GM19025 (cell line): ENCODE data around the gene KIFAP3.

Experiments used
- ATAC-seq: cut with Tn5 transposase; IDR thresholded peaks from one replicate; pipeline ENCODE4 v1.9.1; 2021; ENCODE audit warnings: mild to moderate bottlenecking, low read depth, moderate library complexity; ENCODE audit not compliant: unreplicated experiment

KIFAP3 gene

DNA sequence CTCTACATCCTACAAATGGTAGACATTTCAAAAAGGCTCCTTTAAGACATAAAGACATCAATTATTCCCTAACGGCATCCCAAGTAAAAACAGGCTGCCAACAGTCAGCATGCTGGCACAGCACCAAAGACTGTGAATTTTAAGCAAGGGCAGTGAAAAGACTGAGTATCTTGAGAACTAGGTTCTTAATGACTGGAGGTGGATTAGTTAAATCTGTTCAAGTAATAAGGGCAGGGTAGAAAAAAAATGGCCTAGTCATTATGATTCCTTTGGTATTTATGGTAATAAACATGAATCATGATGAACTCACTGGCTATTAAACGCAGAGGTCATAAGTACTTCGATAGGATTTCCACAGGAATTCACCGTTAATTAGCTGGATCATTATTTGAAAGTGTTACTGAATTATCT is 75.2 kb downstream of the KIFAP3 start:
- no peak for ATAC-seq

DNA sequence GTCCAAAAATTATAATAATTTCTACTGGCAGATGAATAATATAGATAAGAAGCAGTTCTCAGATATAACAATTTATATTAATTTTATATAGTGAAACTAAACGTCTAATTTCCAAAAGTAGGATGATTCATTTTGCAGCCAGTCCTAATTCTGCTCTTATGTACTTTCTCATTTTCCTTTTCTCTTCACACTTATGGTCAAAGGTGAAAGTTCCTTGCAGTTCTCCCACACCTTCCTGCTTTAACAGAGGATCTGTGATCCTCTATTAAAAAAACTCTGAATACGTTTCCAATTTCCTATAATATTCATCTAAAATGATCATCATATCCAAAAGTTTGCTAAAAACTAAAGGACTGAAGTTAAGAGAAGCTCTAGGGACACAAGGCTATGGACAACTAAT is 78.5 kb downstream of the KIFAP3 start:
- no peak for ATAC-seq

DNA sequence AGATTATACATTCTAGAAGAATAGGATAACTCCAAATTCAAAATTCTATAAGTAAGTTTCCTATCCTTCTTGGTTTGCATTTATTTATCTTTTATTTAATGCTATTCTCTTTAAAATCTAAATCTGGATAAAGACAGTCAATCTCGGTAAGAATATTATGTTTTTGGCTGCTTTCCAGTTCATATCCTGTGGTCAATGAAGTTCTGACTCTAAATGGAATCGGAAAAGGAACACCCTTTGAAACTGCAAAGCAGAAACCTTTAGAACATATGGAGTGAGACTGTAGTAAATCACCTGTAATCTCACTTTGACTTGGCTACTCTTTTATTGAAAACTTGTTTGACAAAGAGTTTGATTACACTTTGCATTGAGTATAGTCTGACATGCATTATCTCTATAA is 85.2 kb downstream of the KIFAP3 start:
- no peak for ATAC-seq

DNA sequence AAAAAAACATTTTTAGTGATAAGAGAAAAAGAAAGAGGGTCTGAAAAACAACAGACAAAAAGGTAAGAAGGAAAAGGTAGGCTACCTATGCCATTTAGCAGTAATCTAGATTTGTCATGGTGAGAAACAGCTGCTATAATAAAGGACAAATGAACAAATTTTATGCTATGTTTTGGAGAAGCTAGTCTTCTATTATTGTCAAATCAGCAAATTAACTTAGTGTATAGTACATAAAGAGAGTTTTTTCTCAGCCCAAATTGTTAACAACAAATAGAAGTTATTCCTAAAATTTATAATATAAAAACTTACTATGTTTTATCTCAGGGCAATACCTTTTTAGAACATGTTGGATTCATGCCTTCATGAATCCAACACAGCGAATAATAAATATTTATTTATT is 88.7 kb downstream of the KIFAP3 start:
- ATAC-seq = no peak

DNA sequence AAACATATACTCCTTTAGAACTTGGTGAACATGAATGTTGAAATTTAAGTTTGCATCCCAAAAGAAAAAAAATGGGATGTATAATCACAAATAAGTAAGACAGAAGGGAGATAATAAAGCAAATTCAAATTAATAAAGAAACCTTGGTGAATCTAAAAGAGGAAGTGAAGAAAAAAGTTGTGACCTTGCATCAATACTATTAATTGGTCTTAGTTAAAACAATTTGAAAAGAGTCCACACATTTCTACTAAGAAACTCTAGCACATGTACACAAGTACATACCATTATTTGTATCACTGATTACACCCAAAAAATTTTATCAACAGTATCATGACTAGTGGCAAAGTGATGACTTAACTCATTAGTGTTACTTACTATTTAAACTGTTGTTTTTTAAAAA is 100.4 kb downstream of the KIFAP3 start:
- no peak for ATAC-seq

DNA sequence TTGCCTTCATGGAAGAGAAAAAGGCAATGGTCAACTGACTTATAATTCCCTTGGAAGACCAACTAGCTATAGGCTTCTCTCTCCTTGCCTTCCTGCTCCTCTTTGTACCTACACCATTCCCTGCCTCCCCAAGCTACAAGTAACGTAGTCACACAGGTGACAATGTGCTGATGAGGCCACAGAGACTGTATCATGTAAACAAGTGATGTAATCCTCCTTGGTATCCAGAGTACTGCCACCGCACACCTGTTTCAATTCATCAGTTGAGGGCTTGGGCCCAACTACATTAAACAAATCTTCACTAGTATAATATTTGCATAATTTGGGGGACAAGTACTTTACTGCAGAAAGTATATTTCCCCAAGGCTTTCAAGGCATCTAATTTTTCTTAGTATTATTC is 104.4 kb downstream of the KIFAP3 start:
- no peak for ATAC-seq

DNA sequence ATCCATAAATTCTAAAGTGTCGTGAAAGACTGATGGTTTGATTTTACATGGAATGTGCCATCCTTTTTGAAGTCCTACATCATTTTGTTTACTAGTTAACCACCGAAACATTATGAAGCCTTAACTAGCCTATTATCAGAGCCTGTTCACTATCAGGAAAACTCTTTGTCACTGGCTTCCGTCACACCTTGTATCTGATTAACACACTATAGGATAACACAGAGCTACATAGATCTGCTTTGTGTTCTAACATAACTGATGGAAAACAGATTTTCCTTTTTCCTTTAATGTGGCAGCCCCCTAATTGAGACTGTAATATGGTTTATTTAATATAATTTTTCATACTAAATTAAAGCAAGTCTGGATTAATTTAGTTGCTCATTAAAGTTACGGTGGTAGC is 106.3 kb downstream of the KIFAP3 start:
- no peak for ATAC-seq

DNA sequence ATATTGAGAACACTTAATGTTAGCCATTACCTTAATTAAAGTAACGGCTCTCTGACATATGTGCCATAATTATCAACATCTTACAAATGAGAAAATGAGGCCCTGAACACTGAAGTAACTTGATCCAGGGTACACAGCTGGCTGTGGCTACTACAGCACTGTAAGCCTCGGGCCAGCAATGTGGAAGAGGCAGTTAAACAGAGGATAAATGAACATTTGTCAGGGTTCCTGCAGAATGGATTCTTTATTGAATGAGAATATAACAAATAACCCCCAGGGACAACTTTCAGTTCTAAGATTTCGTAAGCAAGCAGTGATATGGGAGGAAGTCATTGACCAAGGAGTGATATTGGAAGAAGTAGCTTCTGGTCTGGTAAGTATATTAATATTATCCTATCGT is 110.3 kb downstream of the KIFAP3 start:
- no peak for ATAC-seq

DNA sequence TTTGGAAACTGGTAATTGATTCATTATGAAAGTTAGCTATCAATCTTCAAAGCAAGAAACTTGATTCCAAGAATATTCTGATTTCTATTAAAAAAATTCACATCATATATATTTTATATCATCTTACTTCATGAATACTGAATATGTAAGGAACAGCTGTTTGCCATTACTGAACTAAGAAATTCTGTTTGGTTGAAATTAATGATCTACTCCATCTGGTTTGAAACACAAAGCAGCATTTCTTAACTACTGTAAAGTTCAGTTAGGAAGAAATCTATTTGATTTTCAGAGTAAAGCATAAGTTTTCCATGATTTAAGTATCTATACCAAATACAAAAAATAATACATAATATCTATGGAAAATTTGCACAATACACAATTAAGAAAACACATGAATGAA is 114.8 kb downstream of the KIFAP3 start:
- ATAC-seq = no peak

DNA sequence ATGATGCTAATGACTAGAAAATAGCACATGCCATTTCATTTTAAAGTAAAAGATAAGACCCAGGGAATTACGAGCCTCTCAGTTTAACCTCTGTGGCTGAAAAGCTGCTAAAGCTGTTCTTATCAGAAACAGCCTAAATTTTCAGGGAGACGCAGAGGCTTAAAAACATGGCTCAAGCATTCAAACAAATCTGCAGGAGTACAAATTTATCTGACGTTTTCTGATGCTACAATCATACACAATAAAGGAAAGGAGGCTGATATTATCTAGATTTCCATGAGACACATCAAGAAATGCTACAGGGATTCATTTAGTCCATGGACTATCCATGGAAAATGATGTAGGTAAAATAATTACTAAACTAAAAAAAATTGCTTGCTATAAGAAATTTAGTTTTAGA is 115.5 kb downstream of the KIFAP3 start:
- ATAC-seq = no peak

DNA sequence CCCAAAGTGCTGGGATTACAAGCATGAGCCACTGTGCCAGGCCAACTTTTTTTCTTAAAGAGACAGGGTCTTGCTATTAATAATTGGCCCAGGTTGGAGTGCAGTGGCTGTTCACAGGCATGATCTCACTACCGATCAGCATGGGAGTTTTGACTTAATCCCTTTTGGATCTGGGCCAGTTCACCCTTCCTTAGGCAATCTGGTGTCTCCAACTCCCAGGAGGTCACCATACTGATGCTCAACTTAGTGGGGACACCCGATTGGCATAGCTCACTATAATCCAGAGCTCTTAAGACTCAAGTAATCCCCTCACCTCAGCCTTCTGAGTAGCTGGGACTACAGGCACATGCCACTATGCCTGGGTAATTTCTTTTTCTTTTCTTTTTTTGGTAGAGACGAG is 116.6 kb downstream of the KIFAP3 start:
- no peak for ATAC-seq

DNA sequence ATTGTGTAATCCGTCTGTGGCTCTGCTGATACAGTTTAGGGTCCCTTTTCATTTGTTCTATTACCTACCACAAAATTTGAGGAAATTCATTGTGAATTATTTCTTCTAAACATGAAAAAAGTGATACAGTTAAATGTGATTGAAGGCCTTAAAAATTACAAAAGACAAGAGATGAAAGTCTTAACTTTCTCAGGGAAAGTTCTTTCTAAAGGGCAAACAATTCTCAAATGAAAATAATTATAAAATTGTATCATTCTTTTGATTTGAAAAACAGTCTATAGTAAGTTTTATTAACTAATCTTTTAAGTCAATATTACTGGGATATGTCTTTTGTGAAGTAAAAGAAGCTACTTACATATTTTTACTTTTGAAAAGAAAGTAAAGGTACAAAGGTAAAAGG is 123.4 kb downstream of the KIFAP3 start:
- no peak for ATAC-seq

DNA sequence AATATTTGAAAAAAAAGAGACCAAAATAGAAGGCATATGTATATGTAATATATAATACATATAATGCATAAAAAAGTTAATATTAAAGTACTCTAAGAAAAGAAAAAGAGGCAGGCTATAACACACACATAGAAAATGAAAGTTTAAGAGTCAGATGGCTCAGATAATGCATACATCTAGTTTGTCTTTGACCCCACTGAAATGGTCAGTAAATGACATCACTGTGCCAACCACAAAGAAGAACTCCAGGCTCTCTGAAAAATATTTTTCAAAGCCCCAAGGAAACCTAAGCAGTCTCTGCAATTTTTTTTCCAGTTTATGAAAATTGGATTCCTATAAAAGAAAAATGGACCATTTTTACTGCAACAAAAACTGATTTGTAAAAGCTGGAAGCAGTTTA is 125.4 kb downstream of the KIFAP3 start:
- no peak for ATAC-seq

DNA sequence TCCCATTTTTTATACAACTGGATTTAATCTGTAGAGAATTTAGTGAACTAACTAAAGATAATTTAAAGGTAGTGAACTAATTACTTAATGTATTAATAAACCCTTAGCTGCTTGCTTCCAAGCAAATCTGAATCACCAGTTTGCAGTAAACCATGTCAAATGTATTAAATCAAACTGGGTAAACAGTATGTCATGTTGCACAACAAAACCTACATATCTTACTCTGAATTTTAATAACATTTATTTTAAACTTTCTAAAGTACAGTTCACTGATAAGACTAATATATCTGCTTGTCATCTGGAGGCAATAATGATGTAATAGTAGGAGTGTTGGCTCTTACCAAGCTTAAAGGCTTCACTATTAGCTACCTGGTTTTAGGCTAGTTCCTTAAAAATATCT is 128.3 kb downstream of the KIFAP3 start:
- ATAC-seq = no peak

DNA sequence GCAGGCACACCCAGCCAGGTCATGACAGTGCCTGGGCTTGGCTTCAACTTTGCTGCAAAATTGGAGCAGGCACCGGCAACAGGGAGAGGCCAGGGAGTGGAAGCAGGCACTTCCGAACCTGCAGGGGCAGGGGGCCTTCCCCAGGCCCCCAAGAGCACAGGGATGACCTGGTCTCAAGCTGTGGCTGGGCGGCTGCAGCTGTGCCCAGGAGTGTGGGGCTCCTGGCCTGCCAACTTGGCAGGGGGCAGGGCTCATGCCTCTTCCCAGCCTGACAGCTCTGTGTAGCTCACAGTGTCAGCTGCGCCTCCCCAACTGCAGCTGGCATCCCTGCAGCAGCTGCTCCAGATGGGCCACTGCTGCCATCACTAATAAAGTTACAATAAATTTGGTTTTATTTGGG is 129.3 kb downstream of the KIFAP3 start:
- no peak for ATAC-seq

DNA sequence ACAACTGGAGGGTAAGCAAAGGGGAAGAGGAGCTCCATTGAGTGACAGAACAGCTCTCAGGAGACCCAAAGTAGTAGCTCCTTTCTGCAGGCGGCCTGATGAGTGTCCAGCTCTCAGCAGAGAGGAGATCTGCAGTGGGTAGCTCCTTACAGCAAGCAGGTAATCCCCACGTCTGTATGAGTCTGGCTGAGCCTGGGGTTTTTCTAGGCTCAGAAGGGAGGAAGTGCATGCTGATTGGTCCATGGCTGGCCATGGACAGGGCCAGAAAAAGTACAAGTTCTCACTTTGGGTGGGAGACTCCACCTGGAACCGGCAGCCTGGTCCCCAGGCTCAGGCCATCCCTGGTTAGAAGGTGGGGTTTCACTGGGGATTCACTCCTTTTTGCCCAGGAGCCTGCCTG is 129.9 kb downstream of the KIFAP3 start:
- no peak for ATAC-seq

DNA sequence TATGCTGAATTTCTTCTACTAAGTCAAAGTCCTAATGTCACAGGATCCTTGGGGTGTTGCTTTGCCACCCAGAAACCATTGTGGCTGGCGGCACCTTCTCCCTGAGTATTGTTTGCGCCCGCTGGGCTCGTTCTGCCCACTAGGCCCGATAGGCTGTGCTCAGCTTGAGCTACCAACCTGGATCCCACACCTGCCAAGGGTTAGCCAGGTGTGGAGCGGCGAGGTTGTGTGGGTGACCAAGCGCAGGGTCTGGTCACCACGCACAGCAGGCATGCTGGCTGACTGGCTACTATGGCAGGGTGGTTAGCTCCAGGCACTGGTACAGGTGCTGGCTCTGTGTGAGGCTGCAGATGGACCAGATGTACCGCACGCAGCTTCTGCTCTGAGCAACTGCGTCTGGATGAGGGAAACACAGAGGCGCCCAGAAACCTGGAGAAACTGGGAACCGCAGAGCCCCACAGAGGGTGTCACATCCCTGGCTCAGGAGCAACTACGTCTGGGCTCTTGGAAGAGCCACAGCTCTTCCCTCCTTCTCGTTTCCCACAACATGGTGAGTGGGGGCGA is 130.4 kb downstream of the KIFAP3 start:
- no peak for ATAC-seq

DNA sequence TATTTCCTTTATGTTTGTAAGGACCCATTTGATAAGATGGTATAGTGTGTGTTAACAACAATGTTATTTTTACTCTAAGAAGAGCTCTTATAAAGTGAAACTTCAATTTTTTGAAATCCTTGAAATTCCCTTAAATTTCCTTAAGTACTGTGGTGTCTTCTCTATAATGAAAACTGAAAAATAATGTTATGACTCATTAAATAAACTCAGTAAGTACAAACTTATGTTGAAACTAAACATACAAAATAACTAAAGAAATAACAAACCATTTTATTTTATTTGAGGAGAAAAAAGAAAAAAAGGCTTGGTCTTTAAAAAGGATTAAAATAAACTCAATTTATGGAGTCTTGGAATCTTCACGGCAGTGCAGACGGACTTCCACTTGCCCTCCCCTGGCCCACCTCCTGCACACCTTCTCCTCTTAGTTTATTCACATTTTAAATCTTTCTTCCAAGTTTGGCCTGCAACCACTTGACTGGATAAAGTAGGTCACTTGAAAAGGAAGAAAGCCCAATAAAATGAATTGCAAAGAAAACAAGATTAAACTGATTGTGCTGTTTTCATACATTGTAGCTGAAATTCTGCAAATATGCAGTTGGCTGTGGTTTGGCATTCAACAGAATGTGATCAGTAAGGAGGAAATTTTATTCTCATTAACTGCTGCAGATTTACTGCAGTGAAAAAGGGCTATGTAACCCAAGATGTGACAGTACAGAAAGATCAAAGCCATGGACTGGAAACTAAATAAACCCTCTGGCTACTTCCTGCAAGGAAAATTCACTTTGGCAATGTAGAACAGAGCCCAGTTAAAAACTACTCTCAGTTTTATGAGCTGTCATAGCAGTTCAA is 132.3 kb downstream of the KIFAP3 start:
- no peak for ATAC-seq

DNA sequence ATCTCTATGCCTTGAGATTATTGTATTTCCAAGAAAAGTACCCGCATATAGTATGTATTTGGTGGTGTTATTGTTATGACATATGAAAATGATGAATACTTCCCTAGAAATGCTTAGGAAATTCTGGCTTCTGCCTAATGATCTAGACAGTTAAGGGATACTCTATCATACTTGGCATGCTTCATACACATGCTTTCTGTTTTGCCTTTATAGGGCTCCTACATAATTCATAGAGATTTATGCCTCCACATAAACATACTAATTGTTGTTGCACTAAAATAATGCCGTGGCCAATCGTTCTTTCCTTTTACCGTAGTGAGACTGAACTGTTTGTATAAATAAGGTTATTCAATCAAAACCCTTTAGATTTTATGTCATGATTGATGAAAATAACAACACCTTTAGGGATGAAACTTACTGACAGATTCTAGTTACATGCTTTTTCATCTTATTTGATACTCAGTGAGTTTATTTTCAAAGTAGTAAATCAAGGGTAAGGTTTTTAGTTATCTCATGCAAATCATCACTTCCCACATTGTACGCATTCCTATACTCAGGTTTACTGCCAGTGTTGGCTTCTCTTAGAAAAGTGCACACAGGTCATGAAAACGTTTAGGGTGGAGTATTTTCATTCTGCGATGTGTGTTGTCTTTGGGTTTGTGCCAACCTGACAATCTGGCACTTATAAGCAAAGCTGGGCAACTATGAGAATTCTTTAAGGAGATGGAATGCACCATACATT is 140.3 kb downstream of the KIFAP3 start:
- no peak for ATAC-seq

DNA sequence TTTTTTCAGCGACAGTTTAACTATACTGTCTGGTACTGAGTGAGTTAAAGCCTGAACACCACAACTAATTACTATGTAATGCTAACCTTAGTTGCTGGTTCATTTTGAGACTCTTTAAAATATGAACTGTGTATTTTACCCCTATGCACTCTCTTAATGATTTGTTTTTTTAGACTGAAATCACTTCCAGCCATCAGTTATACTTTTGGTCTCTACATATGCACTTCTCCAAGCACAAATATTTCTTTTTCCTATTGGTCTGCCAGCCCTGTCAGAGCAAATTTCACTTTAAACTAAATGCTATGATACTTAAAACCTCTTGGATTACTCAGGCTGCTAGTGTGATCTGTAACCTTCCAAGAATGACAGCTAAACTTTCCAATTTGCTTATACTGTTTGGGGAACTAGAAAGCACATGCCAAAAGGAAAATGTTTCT is 142.7 kb downstream of the KIFAP3 start:
- no peak for ATAC-seq

DNA sequence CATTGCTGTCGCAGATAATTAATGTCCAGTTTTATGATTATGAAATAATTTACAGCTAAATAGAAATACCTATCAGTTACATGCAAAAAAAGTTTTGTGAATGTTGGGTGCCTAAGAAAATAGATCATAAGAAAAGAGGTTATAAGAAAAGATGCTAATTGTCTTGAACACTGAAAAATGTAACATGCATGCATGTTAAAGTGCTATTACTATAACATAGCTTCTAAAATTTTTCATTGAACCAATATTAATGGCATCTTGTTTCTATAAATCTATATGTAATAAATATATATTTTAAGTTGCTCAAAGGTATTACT is 145.3 kb downstream of the KIFAP3 start:
- ATAC-seq = no peak
